Left ventricle myocardium inferior (tissue), 1 donor: Measurements from ENCODE around the gene ADAMTS3. TPM values are rescaled to one million over a fixed set of nuclear protein-coding genes. Genes with fewer than 3 reads are reported as not detected.

Source experiments
- DNase-seq: peaks from one replicate; pipeline ENCODE4 v3.0.0-alpha.2; 2020
- H3K27ac ChIP-seq: fragments of 200-600 bp; replicated peaks from 2 replicates; pipeline ENCODE4 v1.8.0; 2021
- H3K27me3 ChIP-seq: fragments of 200-600 bp; 2 replicates; pipeline ENCODE4 v1.8.0; 2021; ENCODE audit warnings: low read depth
- H3K36me3 ChIP-seq: fragments of 200-600 bp; 2 replicates; pipeline ENCODE4 v1.8.0; 2021
- H3K4me1 ChIP-seq: fragments of 200-600 bp; 2 replicates; pipeline ENCODE4 v1.8.0; 2021
- H3K4me3 ChIP-seq: fragments of 200-600 bp; 2 replicates; pipeline ENCODE4 v1.8.0; 2021; ENCODE audit warnings: mild to moderate bottlenecking, moderate library complexity
- H3K9me3 ChIP-seq: fragments of 200-600 bp; replicated peaks from 2 replicates; pipeline ENCODE4 v1.8.0; 2021
- CTCF ChIP-seq: fragments of 200-600 bp; IDR thresholded peaks from 2 replicates; pipeline ENCODE4 v1.8.0; 2021; ENCODE audit warnings: antibody characterized with exemption, mild to moderate bottlenecking, borderline replicate concordance
- intact Hi-C: fragments of 100-400 bp; cut with micrococcal nuclease; formaldehyde crosslinking; loops from one replicate; pipeline ENCODE4 v1.11.0; 2022
- total RNA-seq: library from RNA; stranded (reverse); fragmentation: NEBNext Ultra II Directional; extraction: Animal tissue kit (Norgen Biotek cat#: 25700); gene quantifications from one replicate; pipeline ENCODE4 v1.2.1, GENCODE V29; 2021
- donor health status: DM: no; HTN: yes; CAD: no; lungs with severe emphysema.

The ADAMTS3 gene
- total RNA-seq, 1 donor from 2014 or later = 0.60 TPM

DNA sequence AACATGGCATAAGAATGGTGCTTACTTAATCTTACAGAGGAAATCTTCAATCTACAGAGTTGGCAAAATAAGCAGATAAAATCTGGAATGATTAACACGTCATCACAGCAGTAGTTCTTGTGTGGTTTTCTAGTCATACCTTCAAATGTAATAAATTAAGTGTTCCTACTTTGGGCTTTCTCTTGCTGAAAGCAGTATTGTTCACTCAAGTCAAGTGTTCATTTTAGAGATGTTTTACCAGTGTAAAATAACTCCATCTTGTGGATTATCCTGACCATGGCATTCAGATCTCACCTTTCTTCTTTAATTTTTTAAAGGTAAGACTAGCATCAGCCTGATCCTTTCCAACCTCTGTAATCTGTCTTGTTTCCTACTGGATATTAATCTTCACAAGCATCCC is 72.9 kb downstream of the ADAMTS3 start:
- no peak for DNase-seq
- Histone ChIP-seq H3K27me3 (no peaks in the 10 kb centered on the region), H3K4me3 (no peak overlapping the region), H3K4me1 (no peaks in the 10 kb centered on the region), H3K27ac (no peak overlapping the region), H3K36me3 (no peaks in the 10 kb centered on the region), H3K9me3 (peaks cover 34% of the 10 kb centered on the region)
- intact Hi-C loops = no loop called here
- TF ChIP-seq CTCF = no peak

- Histone ChIP-seq H3K4me1 (no peaks in the 10 kb centered on the region), H3K36me3 (no peaks in the 10 kb centered on the region), H3K27me3 (no peaks in the 10 kb centered on the region), H3K4me3 (no peak overlapping the region), H3K27ac (no peak overlapping the region), H3K9me3 (peaks cover 20% of the 10 kb centered on the region)
- no peak for DNase-seq
- intact Hi-C loops = no loop called here
- TF ChIP-seq CTCF = no peak
These were observed 74.9 kb downstream of the ADAMTS3 start for GRCh38 chr4:72494156-72494555.

DNA sequence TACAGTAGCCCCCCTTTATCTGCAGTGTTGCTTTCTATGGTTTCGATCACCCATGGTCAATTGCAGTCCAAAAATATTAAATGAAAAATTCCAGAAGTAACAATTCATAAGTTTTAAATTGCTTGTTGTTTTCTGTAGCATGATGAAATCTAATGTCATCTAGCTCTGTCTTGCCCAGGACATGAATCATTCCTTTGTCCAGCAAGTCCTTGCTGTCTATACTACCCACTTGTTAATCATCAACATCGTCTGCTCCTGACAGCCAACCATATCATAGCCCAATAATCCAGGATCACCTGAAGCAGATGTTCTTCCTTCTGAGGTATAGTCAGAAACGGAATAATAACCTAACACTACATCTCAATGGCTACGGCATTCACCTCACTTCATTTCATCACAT is 79.8 kb downstream of the ADAMTS3 start:
- DNase-seq = no peak
- H3K36me3 ChIP-seq = no peaks in the 10 kb centered on the region
- no peaks in the 10 kb centered on the region for H3K4me1 ChIP-seq
- H3K27ac ChIP-seq = no peak overlapping the region
- intact Hi-C loops = no loop called here
- peaks cover 13% of the 10 kb centered on the region for H3K9me3 ChIP-seq
- no peak for TF ChIP-seq CTCF
- no peak overlapping the region for H3K4me3 ChIP-seq
- no peaks in the 10 kb centered on the region for H3K27me3 ChIP-seq

DNA sequence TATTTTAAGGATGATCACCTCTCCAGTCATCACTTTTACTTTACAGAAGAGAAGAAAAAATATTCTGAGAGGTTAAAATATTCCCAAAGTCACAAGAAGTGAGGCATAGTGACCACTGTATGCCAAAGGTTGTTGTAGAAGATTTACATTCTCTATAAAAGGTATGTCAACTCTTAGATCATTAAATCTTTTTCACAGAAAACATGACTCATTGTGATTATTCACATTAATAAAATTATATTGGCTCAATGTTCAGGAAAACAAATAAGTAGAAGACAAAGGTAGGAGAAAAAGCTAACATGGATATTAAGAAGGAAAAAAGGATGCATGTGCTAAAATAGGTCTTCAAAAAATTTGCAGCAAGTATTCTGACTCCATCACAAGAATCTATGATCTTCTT is 82.0 kb downstream of the ADAMTS3 start:
- H3K27me3 ChIP-seq = no peaks in the 10 kb centered on the region
- intact Hi-C loops = no loop called here

GRCh38 chr4:72484981-72485380 is 84.0 kb downstream of the ADAMTS3 start:
- intact Hi-C loops = no loop called here
- H3K27me3 ChIP-seq = no peaks in the 10 kb centered on the region
- H3K9me3 ChIP-seq = peaks cover 12% of the 10 kb centered on the region
- H3K4me1 ChIP-seq = no peaks in the 10 kb centered on the region
- no peak overlapping the region for H3K4me3 ChIP-seq
- H3K27ac ChIP-seq = no peak overlapping the region
- H3K36me3 ChIP-seq = no peaks in the 10 kb centered on the region
- no peak for DNase-seq
- no peak for TF ChIP-seq CTCF

More for the DNA sequence above, 82.0 kb downstream of the ADAMTS3 start:
- Histone ChIP-seq H3K4me3 (no peak overlapping the region), H3K4me1 (no peaks in the 10 kb centered on the region), H3K27ac (no peak overlapping the region), H3K36me3 (no peaks in the 10 kb centered on the region), H3K9me3 (peaks cover 12% of the 10 kb centered on the region)
- no peak for TF ChIP-seq CTCF
- DNase-seq = no peak

DNA sequence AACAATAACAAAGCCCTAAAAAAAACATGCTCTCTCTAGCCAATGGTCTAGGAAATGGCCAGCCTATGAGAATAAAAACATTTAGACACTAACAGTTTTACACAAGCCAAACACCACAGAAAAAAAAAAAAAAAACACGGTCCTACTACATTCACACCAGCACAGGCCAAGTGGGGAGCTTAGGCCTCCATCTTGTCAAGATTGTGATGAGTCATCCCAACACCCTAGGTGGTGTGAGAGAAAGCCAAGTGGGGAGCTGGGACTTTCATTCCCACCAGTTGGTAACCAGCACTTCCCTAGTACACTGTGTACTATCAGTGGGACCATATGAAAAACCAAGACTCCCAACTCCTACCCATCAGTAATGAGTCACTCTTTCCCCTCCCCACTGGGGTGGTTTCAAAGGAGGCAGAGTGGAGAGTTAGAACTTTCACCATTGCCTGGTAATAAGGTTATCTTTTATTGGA is 95.6 kb downstream of the ADAMTS3 start:
- no peak for TF ChIP-seq CTCF
- Histone ChIP-seq H3K27me3 (no peaks in the 10 kb centered on the region), H3K4me1 (no peaks in the 10 kb centered on the region), H3K27ac (no peak overlapping the region), H3K36me3 (no peaks in the 10 kb centered on the region), H3K9me3 (no peaks in the 10 kb centered on the region), H3K4me3 (no peak overlapping the region)
- DNase-seq = no peak
- intact Hi-C loops = no loop called here
